ENCODE measurements around the gene NSFL1C.

GRCh38 chr20:1493536-1493935 lies 26.9 kb upstream of the NSFL1C start:
- TF ChIP-seq CTCF (IDR thresholded peaks at IDR 0.05) (no peak), POLR2A (IDR thresholded peaks at IDR 0.05) (no peak)
